Activated T-cell treated with anti-CD3 and anti-CD28 coated beads, Interleukin-2, amount 50 U/mL, for 1 hour (primary cell): ENCODE data around the gene RBFA.

Experiments used
- DNase-seq: peaks from one replicate; pipeline ENCODE4 v3.0.0-alpha.2; 2020

The RBFA gene

DNA sequence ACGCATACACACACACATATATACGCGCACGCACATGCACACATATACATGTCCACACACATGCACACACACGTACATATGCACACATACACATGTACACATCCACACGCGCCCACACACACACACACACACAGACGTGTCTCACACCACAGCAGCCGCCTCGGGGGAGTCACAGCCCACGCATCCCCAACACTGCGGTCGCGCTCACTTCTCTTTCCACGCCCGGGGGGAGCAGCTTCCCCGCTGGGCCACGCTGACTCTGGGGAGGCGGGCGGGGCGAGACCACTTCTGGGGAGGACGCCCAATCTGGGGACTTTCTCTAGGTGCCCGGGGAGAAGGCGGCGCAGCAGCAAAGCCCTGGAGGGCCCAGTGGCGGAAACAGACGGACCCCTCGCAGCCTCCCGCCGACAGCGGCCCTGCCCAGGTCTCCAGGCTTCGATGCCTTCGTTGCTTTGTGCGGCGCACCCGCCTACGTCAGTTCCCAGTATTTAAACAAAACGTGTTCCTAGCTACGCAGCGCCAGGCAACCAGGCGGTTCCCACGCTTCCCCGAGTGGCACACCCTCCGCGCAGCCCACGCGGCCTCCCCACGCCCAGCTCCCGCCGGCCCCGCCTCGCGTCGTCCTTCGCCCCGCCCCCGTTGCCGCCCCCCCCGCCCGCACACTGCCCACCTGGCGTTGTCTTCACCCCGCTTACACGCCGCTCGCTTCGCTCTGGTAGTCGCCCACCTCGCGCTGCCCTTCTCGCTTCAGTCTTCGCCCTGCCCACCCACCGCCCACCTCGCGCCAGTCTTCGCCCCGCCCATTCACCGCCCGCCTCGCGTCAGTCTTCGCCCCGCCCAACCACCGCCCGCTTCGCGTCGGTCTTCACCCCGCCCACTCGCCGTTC lies 810 bp upstream of the RBFA start:
- DNase-seq = peak; percentile 86

DNA sequence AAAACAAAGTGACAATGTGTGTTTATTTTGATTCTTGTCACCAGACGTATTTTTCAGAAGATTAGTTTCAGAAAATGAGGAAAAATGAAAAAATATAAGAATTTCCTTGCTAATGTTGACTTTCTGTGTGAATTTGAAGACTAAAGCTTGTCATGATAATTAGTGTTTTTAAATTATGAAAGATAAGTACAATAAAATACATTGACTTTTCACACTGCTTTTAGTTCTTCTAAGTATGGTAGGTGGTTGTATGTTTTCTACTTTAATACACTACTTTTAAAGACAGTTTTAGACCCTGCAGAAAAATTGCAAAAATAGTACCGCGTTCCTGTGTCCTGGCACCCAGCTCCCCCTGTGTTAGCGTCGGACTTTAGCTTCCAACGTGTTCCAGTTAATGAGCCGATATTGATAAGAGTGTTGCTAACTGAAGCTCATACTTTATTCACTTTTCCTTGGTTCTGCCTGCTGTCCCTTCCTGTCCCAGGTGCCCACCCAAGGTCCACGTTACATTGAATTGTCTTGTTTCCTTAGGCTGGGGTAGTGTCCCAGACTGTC lies 695 bp downstream of the RBFA start:
- no peak for DNase-seq

DNA sequence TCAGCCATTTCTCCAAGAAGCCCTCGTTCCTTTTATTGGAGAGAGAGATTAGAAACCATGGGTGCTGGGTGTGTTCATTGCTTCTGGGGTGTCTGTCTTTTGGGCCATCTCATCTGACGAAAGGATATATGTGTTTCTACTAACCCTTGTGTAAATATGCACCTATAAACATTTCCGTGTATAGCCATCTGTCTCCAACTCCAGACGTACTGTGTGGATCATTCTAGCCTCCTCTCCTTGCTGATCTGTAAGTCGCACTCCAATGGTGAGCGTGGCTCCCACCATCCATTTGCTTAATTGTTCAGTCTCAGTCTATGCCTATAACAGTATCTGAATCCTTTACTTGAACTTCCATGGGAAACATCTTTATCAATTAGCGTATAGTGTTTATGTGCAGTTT lies 1.8 kb downstream of the RBFA start:
- DNase-seq = no peak

DNA sequence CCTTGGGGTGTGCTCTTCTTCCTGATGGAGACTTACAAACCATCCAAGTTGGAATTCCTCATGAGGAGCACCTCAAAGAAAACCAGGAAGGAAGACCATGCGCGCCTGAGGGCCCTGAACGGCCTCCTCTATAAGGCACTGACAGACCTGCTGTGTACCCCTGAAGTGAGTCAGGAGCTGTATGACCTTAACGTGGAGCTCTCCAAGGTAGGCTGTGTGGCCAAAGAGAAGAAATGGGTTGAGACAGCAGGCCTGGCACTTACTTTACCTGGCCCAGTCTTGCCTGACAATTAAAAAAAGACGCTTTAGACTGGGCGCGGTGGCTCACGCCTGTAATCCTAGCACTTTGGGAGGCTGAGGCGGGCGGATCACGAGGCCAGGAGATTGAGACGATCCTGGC lies 3.1 kb downstream of the RBFA start:
- DNase-seq = no peak

DNA sequence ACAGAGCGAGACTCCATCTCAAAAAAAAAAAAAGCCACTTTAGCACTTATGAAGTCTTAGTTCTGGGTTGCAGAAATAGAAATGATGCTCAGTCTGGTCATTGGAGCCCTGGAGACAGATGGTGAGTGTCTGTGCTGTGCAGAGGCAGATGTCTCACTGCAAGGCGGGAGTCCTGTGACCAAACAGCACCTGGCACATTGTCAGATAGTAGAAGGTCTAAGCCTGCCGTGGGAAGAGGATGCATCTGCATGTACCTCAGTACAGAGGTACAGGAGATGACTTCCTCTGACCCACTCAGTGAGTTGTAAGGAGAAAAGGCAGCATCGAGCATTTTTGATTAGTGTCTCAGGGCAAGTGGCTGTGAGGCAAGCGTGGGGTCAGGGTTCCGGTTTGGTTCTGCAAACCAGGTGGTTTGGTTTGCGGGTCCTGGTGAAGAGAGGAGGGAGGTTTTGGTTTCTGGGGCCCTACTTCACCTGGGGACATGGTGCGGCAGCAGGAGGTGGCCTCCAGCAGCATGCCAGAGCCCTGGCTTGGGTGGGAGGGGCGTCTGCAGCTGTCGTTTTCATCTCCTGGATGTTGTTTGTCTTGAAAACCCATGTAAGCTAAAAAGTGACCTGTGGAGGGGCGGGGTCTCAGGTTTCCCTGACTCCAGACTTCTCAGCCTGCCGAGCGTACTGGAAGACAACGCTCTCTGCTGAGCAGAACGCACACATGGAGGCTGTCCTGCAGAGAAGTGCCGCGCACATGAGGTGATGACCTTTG lies 3.8 kb downstream of the RBFA start:
- no peak for DNase-seq

DNA sequence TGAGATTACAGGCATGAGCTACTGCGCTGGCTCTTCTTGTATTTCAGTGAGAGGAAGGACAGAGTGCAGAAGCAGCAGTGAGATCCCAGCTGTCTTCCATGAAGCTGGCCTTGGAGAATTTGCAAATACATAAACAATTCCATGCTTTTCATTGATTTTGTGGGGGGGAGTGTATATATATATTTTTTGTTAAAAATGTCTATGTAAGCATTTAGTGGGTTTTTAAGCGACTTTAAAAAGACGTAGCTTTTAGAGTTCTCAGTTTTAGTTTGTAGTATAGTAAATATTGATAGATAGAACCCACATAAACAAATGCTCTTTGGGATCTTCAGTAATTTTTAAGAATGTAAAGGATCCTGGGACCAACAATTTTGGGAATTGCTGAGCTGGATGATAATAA lies 6.3 kb downstream of the RBFA start:
- DNase-seq = no peak

DNA sequence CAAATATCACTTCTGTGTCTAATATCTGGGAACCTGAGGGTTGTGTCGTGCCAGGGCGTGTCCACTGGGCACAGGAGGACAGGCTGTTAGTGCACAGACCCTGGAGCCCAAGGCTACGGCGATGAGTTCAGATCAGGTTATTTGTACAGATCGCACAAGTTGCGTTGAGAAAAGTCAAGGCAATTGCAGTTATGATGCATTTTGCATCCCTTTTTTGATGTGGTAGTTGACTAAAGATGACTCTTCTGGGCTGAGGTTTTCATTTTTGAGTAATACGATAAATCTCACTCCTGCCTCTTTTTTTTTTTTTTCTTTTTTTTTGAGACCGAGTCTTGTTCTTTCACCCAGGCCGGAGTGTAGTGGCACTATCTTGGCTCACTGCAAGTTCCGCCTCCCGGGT lies 7.2 kb downstream of the RBFA start:
- DNase-seq = no peak

DNA sequence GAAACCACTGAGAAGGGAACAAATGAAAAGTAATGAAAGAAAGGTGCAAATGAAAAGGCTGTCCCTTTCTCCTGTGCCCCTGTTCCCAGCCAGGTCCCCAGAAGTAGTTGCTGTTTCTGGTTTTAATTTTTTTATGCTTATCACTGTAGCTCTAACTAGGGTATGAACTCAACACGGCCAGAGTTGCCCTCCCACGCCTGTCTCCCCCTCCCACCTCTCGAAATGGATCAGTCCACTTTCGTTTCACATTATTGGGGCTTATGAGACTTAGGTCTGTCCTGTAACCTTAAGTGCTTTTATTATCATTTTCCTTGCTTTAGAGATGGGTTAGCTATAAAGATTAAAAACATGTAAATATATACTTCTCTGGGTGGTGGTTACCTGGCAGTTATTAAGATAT lies 8.6 kb downstream of the RBFA start:
- DNase-seq = no peak

DNA sequence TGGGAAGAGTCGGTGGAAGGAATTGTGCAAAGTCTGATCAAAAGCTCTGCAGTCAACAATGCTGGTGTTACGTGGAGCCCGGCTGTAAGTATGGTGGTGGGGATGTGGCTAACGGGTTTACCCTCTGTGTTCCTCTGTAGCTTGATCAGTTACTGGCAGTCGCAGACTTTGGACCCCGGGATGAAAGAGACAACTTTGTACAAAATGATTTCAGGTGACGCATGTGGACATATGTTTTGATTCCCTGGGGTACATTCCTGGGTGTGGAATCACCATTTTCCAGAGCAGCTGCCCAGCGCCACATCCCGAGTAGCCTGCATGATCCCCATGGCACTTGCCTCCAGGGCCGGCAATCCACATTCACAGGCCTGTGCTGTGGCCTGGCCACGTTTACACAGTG lies 9.8 kb downstream of the RBFA start:
- DNase-seq = no peak

DNA sequence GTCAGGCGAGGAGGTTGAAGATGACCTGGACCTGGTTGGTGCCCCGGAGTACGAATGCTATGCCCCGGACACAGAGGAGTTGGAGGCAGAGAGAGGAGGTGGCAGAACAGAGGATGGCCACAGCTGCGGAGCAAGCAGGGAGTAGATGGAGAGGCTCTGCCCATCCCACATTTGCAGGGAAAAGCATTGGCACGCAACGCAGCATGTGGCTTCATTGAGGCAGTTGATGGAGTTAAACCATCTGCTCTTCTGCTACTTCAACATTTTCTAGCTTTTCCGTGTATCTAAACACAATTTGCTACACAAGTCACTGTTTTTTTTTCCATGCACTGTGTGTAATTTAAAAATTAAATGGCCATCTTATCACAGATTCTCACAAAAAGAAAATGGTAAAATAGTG lies 11.8 kb downstream of the RBFA start:
- no peak for DNase-seq

DNA sequence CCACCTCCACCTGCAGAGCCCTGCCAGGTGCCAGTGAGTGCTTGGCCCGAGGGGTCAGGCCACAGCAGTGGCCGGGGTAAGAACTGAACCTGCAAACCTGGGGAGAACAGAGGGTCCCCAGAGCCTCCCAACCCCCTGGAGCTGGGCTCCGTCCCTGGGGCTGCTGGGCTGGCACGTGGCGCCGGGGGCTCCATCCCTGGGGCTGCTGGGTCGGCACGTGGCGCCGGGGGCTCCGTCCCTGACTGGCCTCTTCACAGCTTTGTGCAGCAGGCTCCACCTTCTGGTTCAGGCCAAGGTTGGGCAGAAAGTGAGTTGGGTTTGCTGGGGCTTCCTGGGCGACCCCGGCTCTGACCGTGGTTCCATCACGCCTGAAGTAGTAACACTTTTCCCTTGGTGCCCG lies 12.2 kb downstream of the RBFA start:
- no peak for DNase-seq

DNA sequence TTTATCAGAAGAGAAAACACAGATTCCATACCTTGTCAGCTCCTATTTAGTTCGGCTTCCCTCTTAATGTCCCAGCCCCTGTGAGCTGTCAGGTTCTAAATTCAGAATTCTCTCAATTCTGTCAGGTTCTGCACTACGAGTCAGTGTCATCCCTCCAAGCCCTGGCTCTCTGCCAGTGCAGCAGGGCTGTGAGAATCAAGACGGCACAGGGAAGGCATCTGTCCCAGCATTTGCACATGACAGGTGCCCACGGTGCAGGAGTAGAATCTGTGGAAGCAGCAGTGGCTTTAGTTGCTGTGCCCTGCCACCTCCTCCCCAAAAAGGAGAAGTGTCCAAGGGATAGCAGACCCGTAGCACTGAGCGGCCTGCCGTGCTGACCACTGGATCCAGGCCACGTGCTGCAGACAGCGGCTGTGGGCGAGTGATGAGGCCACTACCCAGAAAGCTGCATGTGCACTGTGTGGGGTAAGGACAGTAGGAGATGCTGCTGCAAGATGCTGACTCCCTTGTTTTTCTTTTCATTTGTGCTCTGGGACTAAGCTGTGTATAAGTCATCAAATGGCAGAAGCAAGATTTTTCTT lies 12.8 kb downstream of the RBFA start:
- no peak for DNase-seq

DNA sequence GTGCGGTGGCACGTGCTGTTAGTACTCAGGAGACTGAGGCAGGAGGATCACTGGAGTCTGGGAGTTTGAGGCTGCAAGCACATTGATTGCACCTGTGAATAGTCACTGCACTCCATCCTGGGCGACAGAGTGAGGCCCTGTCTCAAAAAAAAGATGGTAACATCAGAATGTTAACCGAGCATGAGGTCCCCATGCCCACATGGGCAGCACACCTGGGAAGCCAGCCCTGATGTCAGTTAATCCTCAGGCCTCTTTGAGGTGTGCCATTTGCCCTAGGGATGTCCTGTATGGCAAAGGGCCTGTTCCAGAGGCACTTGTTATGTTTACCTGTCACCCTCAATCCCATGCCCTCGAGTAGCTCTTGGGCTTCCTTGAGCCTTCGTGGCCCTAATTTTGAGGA lies 16.6 kb downstream of the RBFA start:
- DNase-seq = no peak

DNA sequence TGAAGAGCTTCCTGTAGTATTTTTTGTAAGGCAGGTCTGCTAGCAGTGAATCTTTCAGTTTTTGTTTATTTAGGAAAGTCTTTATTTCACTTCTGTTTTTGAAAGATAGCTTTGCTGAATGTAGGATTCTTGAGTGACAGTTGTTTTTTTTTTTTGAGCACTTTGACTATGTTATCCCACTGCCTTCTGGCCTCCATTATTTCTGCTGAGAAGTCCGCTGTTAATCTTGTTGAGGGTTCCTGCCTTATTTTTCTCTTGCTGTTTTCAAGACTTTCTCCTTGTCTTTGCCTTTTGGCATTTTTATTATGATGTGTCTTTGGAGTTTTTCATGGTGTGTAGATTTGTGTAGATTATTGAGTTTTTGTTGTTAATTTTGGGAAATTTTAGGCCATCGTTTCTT lies 21.9 kb downstream of the RBFA start:
- no peak for DNase-seq

DNA sequence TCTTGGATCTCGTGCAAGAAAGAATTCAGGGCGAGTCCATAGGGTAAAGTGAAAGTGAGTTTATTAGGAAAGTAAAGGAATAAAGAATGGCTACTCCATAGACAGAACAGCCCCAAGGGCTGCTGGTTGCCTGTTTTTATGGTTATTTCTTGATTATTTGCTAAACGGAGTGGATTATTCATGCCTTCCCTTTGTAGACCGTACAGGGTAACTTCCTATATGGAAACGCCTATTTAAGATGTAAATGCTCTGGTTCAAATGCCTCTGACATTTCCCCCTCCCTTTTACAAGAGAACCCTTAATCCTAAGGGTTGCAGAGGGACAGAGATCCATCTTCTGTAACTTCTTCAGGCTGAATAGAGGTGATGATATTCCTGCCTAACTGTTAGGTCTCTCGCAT lies 25.7 kb downstream of the RBFA start:
- DNase-seq = no peak

DNA sequence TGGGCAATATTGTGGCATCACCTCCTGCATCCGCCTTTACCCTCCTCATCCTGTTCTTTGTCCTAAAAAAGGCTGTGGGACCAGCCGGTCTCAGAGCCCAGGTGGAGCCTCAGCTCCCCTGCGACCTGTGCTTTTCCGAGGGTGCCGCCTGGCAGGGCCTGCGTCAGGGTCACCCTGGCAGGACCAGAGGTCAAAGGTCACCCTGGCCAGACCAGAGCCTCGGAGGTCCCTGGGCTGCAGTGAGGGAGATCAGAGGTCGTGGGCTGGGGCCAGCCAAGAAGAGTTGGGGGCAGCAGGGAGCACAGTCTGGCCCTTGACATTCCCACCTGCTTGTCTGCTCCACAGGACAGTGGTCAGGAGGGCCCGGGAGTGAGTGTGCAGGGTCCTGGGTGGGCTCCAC lies 31.5 kb downstream of the RBFA start:
- DNase-seq = no peak

DNA sequence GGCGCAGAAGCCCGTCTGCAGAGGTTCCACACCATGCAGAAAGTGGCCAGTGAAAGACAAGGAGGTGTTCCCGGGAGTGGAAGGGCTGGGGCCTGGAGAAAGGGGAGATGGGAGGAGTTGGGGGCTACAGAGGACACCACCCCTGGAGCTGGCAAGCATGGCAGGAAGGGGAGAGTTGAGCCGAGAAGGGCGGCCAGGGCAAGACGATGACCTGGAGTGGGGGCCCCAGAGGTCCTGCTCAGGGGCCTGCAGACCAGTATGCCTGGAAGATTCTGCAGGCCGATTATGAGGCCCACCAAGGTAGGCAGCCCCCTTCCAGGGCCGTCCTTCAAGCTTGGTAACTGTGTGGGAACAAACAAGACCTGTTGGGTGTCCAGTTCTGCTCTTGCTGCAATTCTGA lies 33.1 kb downstream of the RBFA start:
- no peak for DNase-seq

DNA sequence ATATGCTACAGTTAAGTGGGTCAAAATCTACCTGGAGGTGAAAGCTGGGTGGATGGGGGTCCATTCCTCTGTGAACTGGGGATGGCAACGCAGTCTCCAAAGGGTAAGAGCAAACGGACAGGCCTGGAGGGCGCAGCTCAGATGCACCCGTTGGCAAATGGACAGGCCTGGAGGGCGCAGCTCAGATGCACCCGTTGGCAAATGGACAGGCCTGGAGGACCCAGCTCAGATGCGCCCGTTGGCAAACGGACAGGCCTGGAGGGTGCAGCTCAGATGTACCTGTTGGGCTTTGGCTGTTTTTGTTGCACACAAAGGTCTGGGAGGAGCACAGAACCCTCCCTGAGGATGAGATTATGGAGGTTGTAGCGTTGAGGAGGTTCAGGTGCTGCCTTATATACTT lies 33.7 kb downstream of the RBFA start:
- DNase-seq = no peak

DNA sequence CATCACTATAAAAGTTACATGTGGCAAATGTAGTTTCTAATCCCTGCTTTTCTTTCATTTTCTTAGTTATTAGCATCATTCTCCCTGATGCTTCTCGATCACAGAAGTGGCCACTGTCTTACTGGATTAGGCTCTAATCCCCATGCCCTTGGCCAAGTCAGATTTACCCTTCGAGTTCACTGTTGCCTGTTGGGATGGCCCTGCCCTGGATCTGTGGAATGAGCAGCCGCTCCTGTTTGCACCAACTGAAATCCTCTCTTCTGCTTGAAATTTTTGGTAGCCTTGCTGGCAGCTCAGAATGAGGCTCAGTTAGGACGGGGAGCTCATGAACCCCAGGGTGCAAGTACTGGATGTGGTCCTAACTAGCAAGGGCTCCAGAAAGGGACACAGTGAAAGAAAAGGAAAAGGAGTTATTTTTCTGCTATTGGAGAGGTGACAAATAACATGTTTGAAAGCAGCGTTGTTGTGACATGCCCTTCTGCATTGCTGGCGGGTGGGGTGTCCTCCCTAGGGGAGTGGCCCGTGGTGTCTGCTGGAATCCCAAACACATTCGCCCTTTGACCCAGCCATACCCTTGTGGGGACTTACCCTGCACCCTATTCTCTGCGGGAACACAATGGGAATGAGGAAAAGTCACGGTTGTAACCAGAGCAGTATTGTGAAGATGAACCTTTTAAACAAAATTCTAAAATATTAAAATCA lies 34.5 kb downstream of the RBFA start:
- no peak for DNase-seq

DNA sequence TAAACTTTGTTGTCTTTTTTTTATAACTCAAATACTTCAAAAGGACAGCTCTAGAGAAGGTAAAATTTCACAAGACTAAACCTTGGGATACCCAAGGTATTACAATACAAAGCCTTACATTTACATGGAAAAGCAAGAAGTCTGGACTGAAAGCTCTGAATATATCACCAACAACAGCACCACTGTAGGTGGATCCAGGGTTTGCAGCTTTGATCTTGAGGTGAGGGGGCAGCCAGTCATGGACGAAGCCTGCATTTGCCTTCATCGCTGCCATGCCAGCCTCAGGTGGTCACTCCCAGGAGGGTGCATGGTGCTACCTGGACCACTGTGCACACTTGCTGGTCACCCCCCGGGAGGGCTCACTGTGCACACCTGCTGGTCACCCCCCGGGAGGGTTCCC lies 36.6 kb downstream of the RBFA start:
- DNase-seq = no peak

DNA sequence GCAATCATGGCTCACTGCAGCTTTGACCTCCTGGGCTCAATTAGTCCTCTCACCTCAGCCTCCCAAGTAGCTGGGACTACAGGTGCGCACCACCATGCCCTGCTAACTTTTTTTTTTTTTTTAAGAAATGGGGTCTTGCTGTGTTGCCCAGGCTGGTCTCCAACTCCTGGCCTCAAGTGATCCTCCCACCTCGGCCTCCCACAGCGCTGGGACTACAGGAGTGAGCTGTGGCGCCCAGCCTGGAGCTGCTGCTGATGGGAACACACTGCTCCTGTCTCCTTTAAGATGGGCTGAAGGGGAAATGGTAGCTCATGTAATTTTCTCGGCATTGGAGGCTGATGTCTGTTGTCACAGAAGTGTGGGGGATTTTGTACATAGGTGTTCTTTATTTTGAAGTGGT lies 39.9 kb downstream of the RBFA start:
- DNase-seq = no peak

DNA sequence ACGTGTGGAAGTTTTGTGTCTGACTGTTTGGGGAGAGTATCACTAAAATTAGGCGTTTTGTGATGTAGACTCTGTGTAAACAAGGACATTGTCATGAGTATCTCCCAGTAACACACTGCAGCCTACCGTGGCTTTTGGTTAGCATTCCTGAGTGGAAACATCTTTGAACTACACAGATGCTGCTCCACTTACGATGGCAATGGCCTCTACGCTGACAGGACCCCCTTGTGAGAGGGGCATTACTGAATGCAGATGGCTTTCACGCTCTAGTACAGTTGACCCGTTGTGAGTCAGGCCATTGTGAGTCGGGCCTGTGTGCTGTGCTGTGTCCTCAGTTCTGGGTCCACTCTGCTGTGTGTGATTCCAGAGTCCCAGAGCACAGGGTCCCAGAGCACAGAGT lies 40.5 kb downstream of the RBFA start:
- DNase-seq = no peak

DNA sequence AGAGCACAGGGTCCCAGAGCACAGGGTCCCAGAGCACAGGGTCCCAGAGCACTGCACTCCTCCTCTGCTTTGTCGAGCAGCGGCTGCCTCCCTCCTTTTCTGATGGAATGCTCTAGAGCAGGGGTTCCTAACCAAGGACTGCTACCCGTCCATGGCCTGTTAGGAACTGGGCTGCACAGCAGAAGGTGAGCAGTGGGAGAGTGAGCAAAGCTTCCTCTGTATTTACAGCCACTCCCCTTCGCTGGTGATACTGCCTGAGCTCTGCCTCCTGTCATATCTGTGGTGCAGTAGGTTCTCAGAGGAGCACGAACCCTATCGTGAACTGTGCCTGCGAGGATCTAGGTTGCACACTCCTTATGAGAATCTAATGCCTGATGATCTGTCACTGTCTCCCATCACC lies 41.7 kb downstream of the RBFA start:
- DNase-seq = no peak
